ENCODE data around the gene GFPT2. TPM values are rescaled to one million over a fixed set of nuclear protein-coding genes. Genes with fewer than 3 reads are reported as not detected.

GFPT2 gene
- total and polyA plus RNA-seq, 10 of the 15 experiments (the other 5 are each of a cell fraction or from before 2014, with no cell fraction given): 0.05 to 0.33 (median 0.11) TPM; not detected in 4

DNA sequence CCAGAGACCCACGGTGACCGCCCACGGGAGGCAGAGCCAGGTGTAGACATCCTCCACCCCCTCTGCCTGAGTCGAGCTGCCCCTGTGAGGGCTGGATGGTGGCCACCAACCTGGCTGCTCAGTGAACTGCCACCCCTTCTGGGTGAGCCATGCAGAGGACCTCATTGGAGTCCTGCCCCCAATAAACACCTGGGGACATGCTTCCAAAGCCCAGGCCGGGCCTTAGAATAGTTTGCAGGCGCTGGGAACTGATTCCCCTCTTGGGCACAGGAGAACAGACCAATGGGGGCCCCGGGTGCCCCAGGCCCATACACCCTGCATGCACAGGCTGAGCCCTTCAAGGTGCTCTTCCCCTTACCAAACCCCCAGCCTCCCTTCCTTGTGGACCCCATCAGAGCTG is 38.1 kb upstream of the GFPT2 start:
- POLR2A ChIA-PET: no interaction called here

More for the DNA sequence above, 38.1 kb upstream of the GFPT2 start:
- H4K20me1 ChIP-seq (ENCODE audit: control insufficient read depth, insufficient read depth): no peaks in the 10 kb centered on the region
- no peak overlapping the region for H3K4me2 ChIP-seq (ENCODE audit: control insufficient read depth, insufficient read depth)
- H3K79me2 ChIP-seq (ENCODE audit: control insufficient read depth, insufficient read depth, low read length): no peaks in the 10 kb centered on the region
- in situ Hi-C loops (cut with MboI) (no loop called here), intact Hi-C loops (cut with micrococcal nuclease; ENCODE audit: unreplicated experiment) (no loop called here)
- 12% methylated on average over 7 of the region's 7 CpGs for WGBS (ENCODE audit: insufficient coverage, insufficient replicate concordance, low lambda C conversion rate, missing lambda C conversion rate)
- no peaks in the 10 kb centered on the region for H3K36me3 ChIP-seq (ENCODE audit: control insufficient read depth in 2 of 2, insufficient read depth in 2 of 2, low read length in 1 of 2)
- H3K27ac ChIP-seq (ENCODE audit: control insufficient read depth, insufficient read depth): no peak overlapping the region
- CTCF ChIA-PET: no interaction called here
- FAIRE-seq: no peak
- no peak overlapping the region for H3K9ac ChIP-seq (ENCODE audit: control insufficient read depth, insufficient read depth, low read length)
- SMC1A ChIA-PET (ENCODE audit: uncharacterized antibody, unreplicated experiment): no interaction called here
- no peak overlapping the region for H3K4me3 ChIP-seq
- RAD21 ChIA-PET (ENCODE audit: unreplicated experiment): no interaction called here
- TF ChIP-seq LARP7 (IDR thresholded peaks at IDR 0.05) (no peak), SMC3 (IDR thresholded peaks at IDR 0.05; ENCODE audit: borderline replicate concordance, low read length) (no peak), TAF1 (IDR thresholded peaks at IDR 0.05; ENCODE audit: borderline replicate concordance, low read depth, low read length) (no peak), SRF (IDR thresholded peaks at IDR 0.05; ENCODE audit: low read depth in 2 of 2, low read length in 2 of 2) (no peak), ZNF207 (IDR thresholded peaks at IDR 0.05; ENCODE audit: borderline replicate concordance) (no peak), PML (IDR thresholded peaks at IDR 0.05; ENCODE audit: low read length) (no peak), EP300 (IDR thresholded peaks at IDR 0.05; ENCODE audit: borderline replicate concordance in 1 of 2, control insufficient read depth in 1 of 2, low read depth in 2 of 2, low read length in 2 of 2) (no peak), RB1 (IDR thresholded peaks at IDR 0.05; ENCODE audit: borderline replicate concordance) (no peak), EGR1 (IDR thresholded peaks at IDR 0.05; ENCODE audit: borderline replicate concordance in 1 of 2, low read depth in 2 of 2, low read length in 2 of 2) (no peak)
- TF ChIP-seq, protein P1, sequence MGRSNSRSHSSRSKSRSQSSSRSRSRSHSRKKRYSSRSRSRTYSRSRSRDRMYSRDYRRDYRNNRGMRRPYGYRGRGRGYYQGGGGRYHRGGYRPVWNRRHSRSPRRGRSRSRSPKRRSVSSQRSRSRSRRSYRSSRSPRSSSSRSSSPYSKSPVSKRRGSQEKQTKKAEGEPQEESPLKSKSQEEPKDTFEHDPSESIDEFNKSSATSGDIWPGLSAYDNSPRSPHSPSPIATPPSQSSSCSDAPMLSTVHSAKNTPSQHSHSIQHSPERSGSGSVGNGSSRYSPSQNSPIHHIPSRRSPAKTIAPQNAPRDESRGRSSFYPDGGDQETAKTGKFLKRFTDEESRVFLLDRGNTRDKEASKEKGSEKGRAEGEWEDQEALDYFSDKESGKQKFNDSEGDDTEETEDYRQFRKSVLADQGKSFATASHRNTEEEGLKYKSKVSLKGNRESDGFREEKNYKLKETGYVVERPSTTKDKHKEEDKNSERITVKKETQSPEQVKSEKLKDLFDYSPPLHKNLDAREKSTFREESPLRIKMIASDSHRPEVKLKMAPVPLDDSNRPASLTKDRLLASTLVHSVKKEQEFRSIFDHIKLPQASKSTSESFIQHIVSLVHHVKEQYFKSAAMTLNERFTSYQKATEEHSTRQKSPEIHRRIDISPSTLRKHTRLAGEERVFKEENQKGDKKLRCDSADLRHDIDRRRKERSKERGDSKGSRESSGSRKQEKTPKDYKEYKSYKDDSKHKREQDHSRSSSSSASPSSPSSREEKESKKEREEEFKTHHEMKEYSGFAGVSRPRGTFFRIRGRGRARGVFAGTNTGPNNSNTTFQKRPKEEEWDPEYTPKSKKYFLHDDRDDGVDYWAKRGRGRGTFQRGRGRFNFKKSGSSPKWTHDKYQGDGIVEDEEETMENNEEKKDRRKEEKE (IDR thresholded peaks at IDR 0.05): no peak
- DNase-seq (ENCODE audit: low read depth, low spot score): no peak
- ATAC-seq: no peak
- no peaks in the 10 kb centered on the region for H3K4me1 ChIP-seq (ENCODE audit: control insufficient read depth, insufficient read depth, low read length)
- H2AFZ ChIP-seq (ENCODE audit: control insufficient read depth, low read depth, low read length): no peak overlapping the region
- no peaks in the 10 kb centered on the region for H3K9me3 ChIP-seq (replicated peaks; ENCODE audit: control insufficient read depth, insufficient read depth, low read length)
- no peaks in the 10 kb centered on the region; a peak in 1 of 4 replicates for H3K27me3 ChIP-seq (replicated peaks in 1 of 2; ENCODE audit: control insufficient read depth in 2 of 2, insufficient read depth in 2 of 2, low read length in 1 of 2)
- BruUV-seq (replicated peaks): no TSS peak

Data from GM12878 (cell line).